DOHH2 (cell line): ENCODE results near the gene SOD3.

Experiments used
- H3F3A ChIP-seq: fragments of 200-600 bp; sonication (generic), shearing (Covaris generic); 2 replicates; pipeline ENCODE4 v1.6.0; 2016; ENCODE audit warnings: antibody characterized with exemption, mild to moderate bottlenecking; ENCODE audit not compliant: control insufficient read depth, insufficient read depth
- H3K27ac ChIP-seq: fragments of 200-600 bp; sonication (generic); 2 replicates; pipeline ENCODE4 v1.5.1; 2014; ENCODE audit warnings: low read depth, mild to moderate bottlenecking, low read length, moderate library complexity
- H3K27me3 ChIP-seq: fragments of 200-600 bp; sonication (generic); 2 replicates; pipeline ENCODE4 v1.6.1; 2014; ENCODE audit warnings: mild to moderate bottlenecking, low read length, mixed read lengths; ENCODE audit not compliant: control insufficient read depth
- H3K36me3 ChIP-seq: fragments of 200-600 bp; sonication (generic); 2 replicates; pipeline ENCODE4 v1.6.1; 2014; ENCODE audit warnings: mild to moderate bottlenecking, low read length, moderate library complexity, mixed read lengths; ENCODE audit not compliant: control insufficient read depth
- H3K4me1 ChIP-seq: fragments of 200-600 bp; sonication (generic); 2 replicates; pipeline ENCODE4 v1.6.1; 2014; ENCODE audit warnings: mild to moderate bottlenecking, low read length, mixed read lengths; ENCODE audit not compliant: control insufficient read depth
- H3K4me2 ChIP-seq: fragments of 200-600 bp; sonication (generic); 2 replicates; pipeline ENCODE4 v1.6.0; 2014; ENCODE audit warnings: mild to moderate bottlenecking, low read length, moderate library complexity
- H3K4me3 ChIP-seq: fragments of 200-600 bp; sonication (generic); 2 replicates; pipeline ENCODE4 v1.5.1; 2014; ENCODE audit warnings: mild to moderate bottlenecking, low read length, mixed read lengths
- H3K79me2 ChIP-seq: fragments of 200-600 bp; sonication (generic); 2 replicates; pipeline ENCODE4 v1.6.1; 2014; ENCODE audit warnings: mild to moderate bottlenecking, low read length, mixed read lengths; ENCODE audit not compliant: control insufficient read depth
- H3K9me2 ChIP-seq: fragments of 200-600 bp; sonication (generic); replicated peaks from 2 replicates; pipeline ENCODE4 v1.6.1; 2014; ENCODE audit warnings: mild to moderate bottlenecking, low read length, mixed read lengths; ENCODE audit not compliant: control insufficient read depth
- H3K9me3 ChIP-seq: fragments of 200-600 bp; sonication (generic); 2 replicates; pipeline ENCODE4 v1.6.1; 2014; ENCODE audit warnings: antibody characterized with exemption, low read length, mixed read lengths; ENCODE audit not compliant: control insufficient read depth, insufficient read depth
- H4K20me1 ChIP-seq: fragments of 200-600 bp; sonication (generic); 2 replicates; pipeline ENCODE4 v1.6.0; 2014; ENCODE audit warnings: low read depth, mild to moderate bottlenecking, antibody characterized with exemption, low read length, moderate library complexity; ENCODE audit not compliant: control insufficient read depth, insufficient read depth
- CTCF ChIP-seq: fragments of 200-600 bp; sonication (generic); IDR thresholded peaks from one replicate; pipeline ENCODE4 v1.5.1; 2014; ENCODE audit warnings: antibody characterized with exemption, mild to moderate bottlenecking, low read depth, low read length; ENCODE audit not compliant: poor library complexity, severe bottlenecking
- EZH2phosphoT487 ChIP-seq: fragments of 200-600 bp; sonication (generic); IDR thresholded peaks from 2 replicates; pipeline ENCODE4 v1.6.1; 2017; ENCODE audit warnings: borderline replicate concordance, mild to moderate bottlenecking, antibody characterized with exemption, low read length, moderate library complexity, mixed read lengths

The SOD3 gene

GRCh38 chr4:24774452-24774851 is 20.9 kb upstream of the SOD3 start:
- no peaks in the 10 kb centered on the region for H3K36me3 ChIP-seq
- TF ChIP-seq CTCF (no peak), EZH2phosphoT487 (no peak)

DNA sequence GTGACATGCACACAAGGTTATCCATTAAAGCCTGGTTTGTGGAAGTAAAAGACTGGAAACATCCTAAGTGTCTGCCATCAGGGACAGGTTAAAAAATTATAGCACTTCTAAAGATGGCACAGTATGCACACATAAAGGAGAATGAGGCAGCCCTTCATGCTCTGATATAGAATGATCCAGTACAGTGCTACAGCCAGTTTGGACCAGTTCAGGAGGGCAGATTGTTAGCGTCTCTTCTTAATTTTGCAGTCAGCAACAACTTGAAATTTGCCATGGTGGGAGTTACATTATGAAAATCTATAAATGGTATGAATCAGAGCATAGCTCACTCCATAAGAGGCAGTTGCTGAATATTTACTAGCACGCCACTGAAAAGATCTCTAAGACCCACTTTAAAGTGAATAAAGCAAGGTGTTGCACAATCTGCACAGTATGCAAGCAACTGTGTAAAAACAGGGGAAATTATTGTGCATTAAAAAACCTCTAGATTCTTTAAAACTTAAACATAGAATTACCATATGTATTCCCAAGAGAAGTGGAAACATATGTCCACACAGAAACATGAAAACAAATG is 20.3 kb upstream of the SOD3 start:
- Histone ChIP-seq H3K27me3 (no peaks in the 10 kb centered on the region), H3K36me3 (no peaks in the 10 kb centered on the region), H3K4me1 (no peaks in the 10 kb centered on the region), H3K27ac (no peak overlapping the region), H3F3A (no peaks in the 10 kb centered on the region), H3K79me2 (no peaks in the 10 kb centered on the region), H3K4me3 (no peak overlapping the region), H3K4me2 (no peak overlapping the region), H3K9me2 (no peaks in the 10 kb centered on the region), H4K20me1 (no peaks in the 10 kb centered on the region), H3K9me3 (no peaks in the 10 kb centered on the region)
- no peak for TF ChIP-seq EZH2phosphoT487
- no peak for TF ChIP-seq CTCF

More at GRCh38 chr4:24774452-24774851, 20.9 kb upstream of the SOD3 start:
- H3K4me2 ChIP-seq = no peak overlapping the region
- no peaks in the 10 kb centered on the region for H3K79me2 ChIP-seq
- H3K9me3 ChIP-seq = no peaks in the 10 kb centered on the region
- H3K4me3 ChIP-seq = no peak overlapping the region
- H3K27ac ChIP-seq = no peak overlapping the region
- H3K4me1 ChIP-seq = no peaks in the 10 kb centered on the region
- no peaks in the 10 kb centered on the region for H3F3A ChIP-seq
- no peaks in the 10 kb centered on the region for H3K27me3 ChIP-seq
- no peaks in the 10 kb centered on the region for H4K20me1 ChIP-seq
- H3K9me2 ChIP-seq = no peaks in the 10 kb centered on the region

DNA sequence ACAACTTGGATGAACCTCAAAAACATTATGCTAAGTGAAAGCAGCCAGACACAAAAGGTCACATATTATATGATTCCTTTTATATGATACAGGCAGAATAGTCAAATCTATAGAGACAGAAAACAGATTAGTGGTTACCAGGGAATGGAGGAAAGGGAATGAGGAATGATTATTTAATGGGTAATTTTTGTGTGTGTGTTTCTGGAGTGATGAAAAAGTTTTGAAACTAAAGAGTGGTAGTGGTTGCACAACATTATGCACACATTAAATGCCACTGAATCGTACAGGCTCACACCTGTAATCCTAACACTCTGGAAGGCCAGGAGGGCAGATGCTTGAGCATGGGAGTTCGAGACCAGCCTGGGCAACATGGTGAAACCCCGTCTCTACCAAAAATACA is 19.6 kb upstream of the SOD3 start:
- Histone ChIP-seq H3K27me3 (no peaks in the 10 kb centered on the region), H3K4me1 (no peaks in the 10 kb centered on the region), H3K27ac (no peak overlapping the region), H3K79me2 (no peaks in the 10 kb centered on the region), H3K9me3 (no peaks in the 10 kb centered on the region), H3K36me3 (no peaks in the 10 kb centered on the region), H3K4me2 (no peak overlapping the region), H3K9me2 (no peaks in the 10 kb centered on the region), H3K4me3 (no peak overlapping the region), H3F3A (no peaks in the 10 kb centered on the region), H4K20me1 (no peaks in the 10 kb centered on the region)
- no peak for TF ChIP-seq CTCF
- TF ChIP-seq EZH2phosphoT487 = no peak
